HCT116 (cell line): Measurements from ENCODE around the gene CDH4.

ENCODE experiments used
- POLR2A ChIP-seq: IDR thresholded peaks from 2 replicates; pipeline ENCODE4 v1.7.0; 2011; ENCODE audit warnings: borderline replicate concordance; ENCODE audit not compliant: insufficient read depth, insufficient read length; ENCODE audit errors: extremely low read depth
- YY1 ChIP-seq: IDR thresholded peaks from 2 replicates; pipeline ENCODE4 v1.6.1; 2011; ENCODE audit warnings: low read length, low read depth, moderate library complexity, mild to moderate bottlenecking; ENCODE audit not compliant: insufficient replicate concordance; ENCODE audit errors: extremely low read depth
- TF ChIP-seq, protein P1 (sequence below): IDR thresholded peaks from 2 replicates; pipeline ENCODE4 v1.6.1; 2012; ENCODE audit warnings: low read depth
- TF ChIP-seq, protein P2 (sequence below), 3 experiments: fragments of 200-600 bp in 1 of 3; sonication (generic) in 1 of 3; IDR thresholded peaks in 2 of 3; conservative IDR thresholded peaks in 1 of 3; 2 replicates each; pipeline ENCODE4 v1.5.1; 2012 to 2017; ENCODE audit warnings: low read depth in 2 of 3, low read length in 2 of 3, antibody characterized with exemption in 1 of 3, borderline replicate concordance in 1 of 3, control low read depth in 1 of 3, mild to moderate bottlenecking in 1 of 3, mixed read lengths in 1 of 3, mixed run types in 1 of 3, moderate library complexity in 1 of 3; ENCODE audit not compliant: insufficient read depth in 1 of 3

DNA sequence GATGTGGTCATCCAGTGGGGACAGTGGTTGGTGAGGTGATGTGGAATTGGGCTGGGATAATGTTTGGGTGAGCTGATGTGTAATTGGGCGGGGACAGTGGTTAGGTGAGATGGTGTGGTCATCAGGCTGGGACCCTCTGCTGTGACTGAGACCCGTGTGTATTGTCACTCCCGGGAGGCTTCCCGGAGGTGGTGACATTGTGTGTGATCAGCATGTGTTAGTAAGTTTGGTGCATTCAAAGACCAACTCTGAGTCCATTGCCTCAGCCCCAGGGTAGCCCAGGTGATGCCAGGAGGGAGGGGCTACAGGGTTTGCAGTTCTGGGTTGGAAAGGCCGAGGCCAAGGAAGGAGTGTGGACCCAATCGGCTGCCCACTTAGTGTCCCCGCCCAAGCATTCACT, 438.1 kb downstream of the CDH4 start:
- no peak for TF ChIP-seq YY1
- TF ChIP-seq, protein P1, sequence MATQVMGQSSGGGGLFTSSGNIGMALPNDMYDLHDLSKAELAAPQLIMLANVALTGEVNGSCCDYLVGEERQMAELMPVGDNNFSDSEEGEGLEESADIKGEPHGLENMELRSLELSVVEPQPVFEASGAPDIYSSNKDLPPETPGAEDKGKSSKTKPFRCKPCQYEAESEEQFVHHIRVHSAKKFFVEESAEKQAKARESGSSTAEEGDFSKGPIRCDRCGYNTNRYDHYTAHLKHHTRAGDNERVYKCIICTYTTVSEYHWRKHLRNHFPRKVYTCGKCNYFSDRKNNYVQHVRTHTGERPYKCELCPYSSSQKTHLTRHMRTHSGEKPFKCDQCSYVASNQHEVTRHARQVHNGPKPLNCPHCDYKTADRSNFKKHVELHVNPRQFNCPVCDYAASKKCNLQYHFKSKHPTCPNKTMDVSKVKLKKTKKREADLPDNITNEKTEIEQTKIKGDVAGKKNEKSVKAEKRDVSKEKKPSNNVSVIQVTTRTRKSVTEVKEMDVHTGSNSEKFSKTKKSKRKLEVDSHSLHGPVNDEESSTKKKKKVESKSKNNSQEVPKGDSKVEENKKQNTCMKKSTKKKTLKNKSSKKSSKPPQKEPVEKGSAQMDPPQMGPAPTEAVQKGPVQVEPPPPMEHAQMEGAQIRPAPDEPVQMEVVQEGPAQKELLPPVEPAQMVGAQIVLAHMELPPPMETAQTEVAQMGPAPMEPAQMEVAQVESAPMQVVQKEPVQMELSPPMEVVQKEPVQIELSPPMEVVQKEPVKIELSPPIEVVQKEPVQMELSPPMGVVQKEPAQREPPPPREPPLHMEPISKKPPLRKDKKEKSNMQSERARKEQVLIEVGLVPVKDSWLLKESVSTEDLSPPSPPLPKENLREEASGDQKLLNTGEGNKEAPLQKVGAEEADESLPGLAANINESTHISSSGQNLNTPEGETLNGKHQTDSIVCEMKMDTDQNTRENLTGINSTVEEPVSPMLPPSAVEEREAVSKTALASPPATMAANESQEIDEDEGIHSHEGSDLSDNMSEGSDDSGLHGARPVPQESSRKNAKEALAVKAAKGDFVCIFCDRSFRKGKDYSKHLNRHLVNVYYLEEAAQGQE, result no peak
- TF ChIP-seq, protein P2, sequence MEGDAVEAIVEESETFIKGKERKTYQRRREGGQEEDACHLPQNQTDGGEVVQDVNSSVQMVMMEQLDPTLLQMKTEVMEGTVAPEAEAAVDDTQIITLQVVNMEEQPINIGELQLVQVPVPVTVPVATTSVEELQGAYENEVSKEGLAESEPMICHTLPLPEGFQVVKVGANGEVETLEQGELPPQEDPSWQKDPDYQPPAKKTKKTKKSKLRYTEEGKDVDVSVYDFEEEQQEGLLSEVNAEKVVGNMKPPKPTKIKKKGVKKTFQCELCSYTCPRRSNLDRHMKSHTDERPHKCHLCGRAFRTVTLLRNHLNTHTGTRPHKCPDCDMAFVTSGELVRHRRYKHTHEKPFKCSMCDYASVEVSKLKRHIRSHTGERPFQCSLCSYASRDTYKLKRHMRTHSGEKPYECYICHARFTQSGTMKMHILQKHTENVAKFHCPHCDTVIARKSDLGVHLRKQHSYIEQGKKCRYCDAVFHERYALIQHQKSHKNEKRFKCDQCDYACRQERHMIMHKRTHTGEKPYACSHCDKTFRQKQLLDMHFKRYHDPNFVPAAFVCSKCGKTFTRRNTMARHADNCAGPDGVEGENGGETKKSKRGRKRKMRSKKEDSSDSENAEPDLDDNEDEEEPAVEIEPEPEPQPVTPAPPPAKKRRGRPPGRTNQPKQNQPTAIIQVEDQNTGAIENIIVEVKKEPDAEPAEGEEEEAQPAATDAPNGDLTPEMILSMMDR (IDR thresholded peaks at IDR 0.05 in 2 of 3, conservative IDR thresholded peaks at IDR 0.05 in 1 of 3; ENCODE audit: borderline replicate concordance in 1 of 3, insufficient read depth in 1 of 3, low read depth in 2 of 3, low read length in 2 of 3), result no peak
- no peak for TF ChIP-seq POLR2A
